Vagina (tissue), 2 donors: Measurements from ENCODE around the gene ETV3.

Source experiments
- POLR2A ChIP-seq, 2 donors: fragments of 450-650 bp; IDR thresholded peaks; one replicate each; pipeline ENCODE4 v1.6.1; 2017; ENCODE audit warnings: antibody characterized with exemption in 2 of 2, mild to moderate bottlenecking in 2 of 2, moderate library complexity in 2 of 2
- POLR2AphosphoS5 ChIP-seq, 2 donors: sonication (generic); formaldehyde crosslinking; IDR thresholded peaks; one replicate each; pipeline ENCODE4 v1.9.0; 2017; ENCODE audit warnings: antibody characterized with exemption in 2 of 2, mild to moderate bottlenecking in 2 of 2, low read depth in 1 of 2; ENCODE audit not compliant: insufficient read depth in 1 of 2
- TF ChIP-seq, protein P1 (sequence below), 3 experiments: fragments of 450-650 bp in 2 of 3; fragments of 200-600 bp in 1 of 3; sonication (generic) in 1 of 3; IDR thresholded peaks; one replicate each; pipeline ENCODE4 v1.5.1; 2017 to 2019; ENCODE audit warnings: antibody characterized with exemption in 3 of 3, mild to moderate bottlenecking in 2 of 3, moderate library complexity in 2 of 3

DNA sequence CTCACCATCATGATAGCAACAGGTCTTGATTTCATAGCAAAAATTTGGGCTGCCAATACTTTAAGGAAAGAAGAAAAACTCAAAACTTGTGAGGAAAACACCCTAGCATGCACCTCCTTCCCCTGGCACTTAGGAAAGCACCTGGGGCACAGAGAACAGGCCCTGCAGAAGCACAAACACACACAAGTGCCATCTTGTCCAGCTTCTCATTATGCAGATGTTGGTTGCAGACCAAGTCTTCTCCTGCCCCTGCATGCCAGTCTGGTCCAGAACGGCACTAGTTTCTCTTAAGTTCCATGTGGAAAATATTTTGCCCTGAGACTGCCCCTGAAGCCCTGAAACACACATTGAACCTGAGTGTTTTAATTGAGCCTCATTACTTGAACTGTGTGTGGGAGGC, 6.3 kb upstream of the ETV3 start:
- TF ChIP-seq, protein P1, sequence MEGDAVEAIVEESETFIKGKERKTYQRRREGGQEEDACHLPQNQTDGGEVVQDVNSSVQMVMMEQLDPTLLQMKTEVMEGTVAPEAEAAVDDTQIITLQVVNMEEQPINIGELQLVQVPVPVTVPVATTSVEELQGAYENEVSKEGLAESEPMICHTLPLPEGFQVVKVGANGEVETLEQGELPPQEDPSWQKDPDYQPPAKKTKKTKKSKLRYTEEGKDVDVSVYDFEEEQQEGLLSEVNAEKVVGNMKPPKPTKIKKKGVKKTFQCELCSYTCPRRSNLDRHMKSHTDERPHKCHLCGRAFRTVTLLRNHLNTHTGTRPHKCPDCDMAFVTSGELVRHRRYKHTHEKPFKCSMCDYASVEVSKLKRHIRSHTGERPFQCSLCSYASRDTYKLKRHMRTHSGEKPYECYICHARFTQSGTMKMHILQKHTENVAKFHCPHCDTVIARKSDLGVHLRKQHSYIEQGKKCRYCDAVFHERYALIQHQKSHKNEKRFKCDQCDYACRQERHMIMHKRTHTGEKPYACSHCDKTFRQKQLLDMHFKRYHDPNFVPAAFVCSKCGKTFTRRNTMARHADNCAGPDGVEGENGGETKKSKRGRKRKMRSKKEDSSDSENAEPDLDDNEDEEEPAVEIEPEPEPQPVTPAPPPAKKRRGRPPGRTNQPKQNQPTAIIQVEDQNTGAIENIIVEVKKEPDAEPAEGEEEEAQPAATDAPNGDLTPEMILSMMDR (IDR thresholded peaks at IDR 0.05): no peak
- TF ChIP-seq POLR2AphosphoS5 (IDR thresholded peaks at IDR 0.05; ENCODE audit: insufficient read depth in 1 of 2, low read depth in 1 of 2) (no peak), POLR2A (IDR thresholded peaks at IDR 0.05) (no peak)
